ENCODE measurements around the gene ANLN. TPM values are rescaled to one million over a fixed set of nuclear protein-coding genes. Genes with fewer than 3 reads are reported as not detected.

The ANLN gene
- total RNA-seq, 2 experiments from 2014 or later = 62.4 to 64.8 TPM

DNA sequence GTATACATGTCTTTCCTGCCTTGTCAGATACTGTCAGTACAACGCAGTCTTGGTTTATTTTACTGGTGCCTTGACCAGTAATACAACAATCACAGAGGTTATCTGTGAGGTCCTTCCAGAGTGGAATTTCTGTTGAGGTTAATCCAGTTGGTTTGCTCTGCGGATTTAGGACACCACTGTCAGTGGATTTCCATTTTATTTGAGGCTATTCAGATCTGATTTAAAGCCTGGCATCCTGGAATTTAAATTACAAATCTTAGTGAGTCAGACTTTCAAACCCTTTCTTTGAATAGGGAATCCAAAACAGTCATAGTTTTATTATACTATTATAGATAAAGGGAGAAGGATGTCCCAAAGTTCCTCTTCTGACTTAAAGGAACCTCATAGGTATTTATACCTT lies 40.5 kb downstream of the ANLN start:
- Mint-ChIP-seq H3K4me1 (ENCODE audit: low read depth) (no peaks in the 10 kb centered on the region), H3K9me3 (peaks cover 2% of the 10 kb centered on the region), H3K4me3 (no peak overlapping the region), H3K27me3 (ENCODE audit: low read depth) (no peaks in the 10 kb centered on the region), H3K27ac (no peak overlapping the region), H3K36me3 (ENCODE audit: low read depth) (peaks cover 43% of the 10 kb centered on the region)
- no peak for DNase-seq
- intact Hi-C loops (cut with micrococcal nuclease) = no loop called here
- CTCF ChIA-PET = no interaction called here

DNA sequence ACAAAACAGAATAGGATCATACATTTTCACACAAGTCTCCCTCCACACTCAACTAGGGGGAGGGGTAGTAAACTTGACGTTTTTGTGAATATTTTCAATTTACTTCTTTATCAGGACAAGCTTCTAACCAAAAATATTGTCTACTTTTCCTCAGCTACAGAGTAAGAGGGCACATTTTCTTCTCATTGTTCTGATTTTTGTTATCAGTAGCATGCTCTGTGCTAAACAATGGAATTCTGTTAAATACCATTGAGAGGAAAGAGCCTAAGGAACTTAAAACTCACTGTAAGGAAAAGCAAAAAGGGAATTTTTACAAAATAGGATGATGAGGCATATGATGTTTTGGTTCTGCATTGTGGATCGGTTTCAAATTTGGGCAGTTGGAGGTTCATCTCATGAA lies 41.2 kb downstream of the ANLN start:
- Mint-ChIP-seq H3K9me3 (peaks cover 2% of the 10 kb centered on the region), H3K4me1 (ENCODE audit: low read depth) (no peaks in the 10 kb centered on the region), H3K27me3 (ENCODE audit: low read depth) (no peaks in the 10 kb centered on the region), H3K36me3 (ENCODE audit: low read depth) (peaks cover 44% of the 10 kb centered on the region), H3K4me3 (no peak overlapping the region), H3K27ac (no peak overlapping the region)
- CTCF ChIA-PET = no interaction called here
- intact Hi-C loops (cut with micrococcal nuclease) = no loop called here
- no peak for DNase-seq

DNA sequence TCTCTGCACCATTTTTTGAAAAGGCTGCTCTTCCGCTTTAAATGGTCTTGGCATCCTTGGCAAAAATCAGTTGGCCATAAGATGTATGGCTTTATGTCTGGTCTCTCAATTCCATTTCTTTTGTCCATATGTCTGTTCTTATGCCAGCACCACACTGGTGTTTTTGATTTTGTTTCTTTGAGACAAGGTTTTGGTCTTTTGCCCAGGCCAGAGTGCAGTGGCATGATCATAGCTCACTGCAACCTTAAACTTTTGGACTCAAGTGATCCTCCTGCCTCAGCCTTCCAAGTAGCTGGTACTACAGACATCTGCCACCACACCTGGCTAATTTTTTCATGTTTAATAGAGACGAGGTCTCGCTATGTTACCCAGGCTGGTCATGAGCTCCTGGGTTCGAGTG lies 48.5 kb downstream of the ANLN start:
- H3K36me3 Mint-ChIP-seq (ENCODE audit: low read depth) = peaks cover 17% of the 10 kb centered on the region
- no peaks in the 10 kb centered on the region for H3K9me3 Mint-ChIP-seq
- intact Hi-C loops (cut with micrococcal nuclease) = no loop called here
- no peak overlapping the region for H3K27ac Mint-ChIP-seq
- DNase-seq = no peak
- H3K4me3 Mint-ChIP-seq = no peak overlapping the region
- H3K27me3 Mint-ChIP-seq (ENCODE audit: low read depth) = no peaks in the 10 kb centered on the region
- no peaks in the 10 kb centered on the region for H3K4me1 Mint-ChIP-seq (ENCODE audit: low read depth)
- CTCF ChIA-PET = interaction anchor here (0.9 kb wide), 1 partner anchor 31 kb away, joined by 4 read pairs; no protein-coding TSS in a partner anchor

DNA sequence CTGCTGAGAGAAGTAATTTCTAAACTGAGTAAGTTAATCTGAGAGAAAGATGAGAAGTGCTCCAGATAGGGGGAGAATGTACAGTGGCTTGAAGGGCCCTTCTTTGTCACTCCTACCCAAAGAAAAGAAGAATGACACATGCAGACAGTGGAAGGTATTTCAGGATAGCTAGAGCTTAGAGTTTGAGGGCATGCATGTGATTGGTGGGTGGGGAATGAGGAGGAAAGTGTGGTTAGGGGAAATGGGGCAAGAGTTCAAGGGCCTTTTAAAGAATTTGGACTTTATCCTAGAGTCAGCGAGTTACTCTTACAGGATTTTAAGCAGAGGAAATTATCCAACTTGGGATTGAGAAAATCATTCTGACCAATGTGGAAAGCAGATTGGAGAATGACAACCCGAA lies 50.0 kb downstream of the ANLN start:
- intact Hi-C loops (cut with micrococcal nuclease) = no loop called here
- CTCF ChIA-PET = interaction anchor here (0.9 to 2.0 kb wide), 2 partner anchors 11 to 35 kb away, joined by 3 to 7 read pairs; no protein-coding TSS in a partner anchor

DNA sequence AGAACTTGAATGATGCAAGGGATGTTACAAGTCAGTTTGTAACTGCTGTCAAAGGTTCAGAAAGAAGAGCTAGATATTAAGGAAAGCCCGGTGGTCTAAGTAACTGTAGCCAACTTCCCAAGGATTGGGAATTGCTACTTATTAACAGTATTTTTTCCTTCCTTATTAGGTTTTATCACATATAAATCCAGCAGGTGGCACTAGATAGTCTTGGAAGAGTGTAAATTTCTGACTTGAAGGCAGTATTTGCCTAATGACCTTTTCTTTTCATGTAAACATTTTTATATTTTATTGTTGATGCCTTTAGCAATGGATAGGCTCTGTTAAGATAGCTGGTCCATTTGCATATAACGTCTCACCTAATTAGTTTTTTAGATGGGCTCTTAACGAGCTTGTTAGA lies 51.2 kb downstream of the ANLN start:
- Mint-ChIP-seq H3K27me3 (ENCODE audit: low read depth) (no peaks in the 10 kb centered on the region), H3K27ac (no peak overlapping the region), H3K4me1 (ENCODE audit: low read depth) (no peaks in the 10 kb centered on the region), H3K4me3 (no peak overlapping the region), H3K9me3 (no peaks in the 10 kb centered on the region), H3K36me3 (ENCODE audit: low read depth) (peaks cover 6% of the 10 kb centered on the region)
- DNase-seq = no peak
- intact Hi-C loops (cut with micrococcal nuclease) = no loop called here
- CTCF ChIA-PET = interaction anchor here (0.5 to 2.0 kb wide), 20 partner anchors 8 to 1010 kb away, joined by 3 to 9 read pairs (median 3); a partner anchor contains a TSS

More for the DNA sequence above, 50.0 kb downstream of the ANLN start:
- Mint-ChIP-seq H3K4me1 (ENCODE audit: low read depth) (no peaks in the 10 kb centered on the region), H3K27ac (no peak overlapping the region), H3K9me3 (no peaks in the 10 kb centered on the region), H3K36me3 (ENCODE audit: low read depth) (peaks cover 6% of the 10 kb centered on the region), H3K27me3 (ENCODE audit: low read depth) (no peaks in the 10 kb centered on the region), H3K4me3 (no peak overlapping the region)
- no peak for DNase-seq

DNA sequence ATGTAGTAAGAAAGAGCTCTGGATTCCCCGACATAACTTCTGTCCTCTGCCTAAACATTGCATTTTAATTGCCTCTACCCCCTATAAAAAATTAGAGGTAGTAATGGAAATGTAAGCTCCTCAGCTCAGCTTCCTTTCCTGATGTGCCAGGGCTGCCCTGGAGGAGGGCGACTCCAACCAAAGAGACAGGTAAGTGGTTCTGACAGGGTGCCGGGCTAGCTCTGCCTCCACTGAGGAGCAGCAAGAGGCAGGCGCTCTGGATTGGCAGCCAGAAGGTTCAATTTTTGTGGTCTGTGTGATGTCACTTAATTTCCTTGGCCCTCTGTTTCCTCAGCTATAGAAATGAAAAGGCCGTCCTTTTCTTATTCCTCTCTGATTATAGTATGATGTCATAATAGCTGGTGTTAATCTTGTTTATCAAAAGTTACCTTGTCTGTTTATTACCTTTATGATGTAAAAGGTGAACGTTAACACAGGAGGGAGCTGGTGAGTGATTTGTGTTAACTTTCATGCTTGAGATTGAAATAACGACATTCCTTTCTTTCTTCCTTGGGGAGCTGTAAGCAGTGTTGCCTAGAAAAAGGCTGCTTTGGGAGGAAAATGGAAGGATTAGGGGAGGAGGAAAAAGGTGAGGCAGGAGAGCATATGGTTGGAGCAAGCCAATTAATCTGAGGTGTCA lies 51.8 kb downstream of the ANLN start:
- no peaks in the 10 kb centered on the region for H3K27me3 Mint-ChIP-seq (ENCODE audit: low read depth)
- H3K27ac Mint-ChIP-seq = no peak overlapping the region
- CTCF ChIA-PET = interaction anchor here (0.6 to 2.0 kb wide), 19 partner anchors 8 to 1009 kb away, joined by 3 to 9 read pairs (median 3); a partner anchor contains a TSS
- DNase-seq = no peak
- intact Hi-C loops (cut with micrococcal nuclease) = no loop called here
- peaks cover 8% of the 10 kb centered on the region for H3K36me3 Mint-ChIP-seq (ENCODE audit: low read depth)
- H3K4me3 Mint-ChIP-seq = no peak overlapping the region
- H3K4me1 Mint-ChIP-seq (ENCODE audit: low read depth) = no peaks in the 10 kb centered on the region
- H3K9me3 Mint-ChIP-seq = peaks cover 2% of the 10 kb centered on the region

DNA sequence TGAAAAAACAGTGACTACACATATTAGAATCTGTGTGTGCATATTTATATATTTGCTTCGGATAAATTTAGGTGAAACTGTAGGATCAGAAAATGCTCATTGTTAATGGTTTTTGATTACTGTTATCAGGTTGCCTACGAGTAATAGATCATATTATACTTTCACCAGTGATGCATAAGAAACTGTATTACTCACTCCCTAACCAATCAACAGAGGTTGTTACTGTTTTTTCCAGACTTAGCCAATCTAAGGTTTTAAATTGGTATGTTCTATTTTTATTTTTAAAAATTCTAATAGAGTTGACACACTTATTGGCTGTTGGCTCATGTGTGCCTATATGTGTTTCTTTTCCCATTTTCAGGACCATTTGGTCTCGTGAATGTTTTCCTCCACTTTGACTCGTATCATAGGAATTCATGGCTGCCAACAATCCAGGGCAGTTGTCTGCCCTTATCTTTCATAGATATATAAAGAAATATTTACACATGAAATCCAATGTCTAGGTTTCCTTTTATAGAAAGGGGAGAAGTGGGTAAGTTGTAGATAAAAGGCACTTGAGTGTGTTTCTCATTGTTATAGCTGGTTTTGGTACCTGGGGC lies 59.2 kb downstream of the ANLN start:
- DNase-seq = no peak
- Mint-ChIP-seq H3K27ac (no peak overlapping the region), H3K36me3 (ENCODE audit: low read depth) (peaks cover 38% of the 10 kb centered on the region), H3K4me1 (ENCODE audit: low read depth) (no peaks in the 10 kb centered on the region), H3K4me3 (no peak overlapping the region), H3K9me3 (peaks cover 2% of the 10 kb centered on the region), H3K27me3 (ENCODE audit: low read depth) (no peaks in the 10 kb centered on the region)
- CTCF ChIA-PET = interaction anchor here (1.2 kb wide), 1 partner anchor 8 kb away, joined by 9 read pairs; no protein-coding TSS in a partner anchor
- intact Hi-C loops (cut with micrococcal nuclease) = no loop called here

DNA sequence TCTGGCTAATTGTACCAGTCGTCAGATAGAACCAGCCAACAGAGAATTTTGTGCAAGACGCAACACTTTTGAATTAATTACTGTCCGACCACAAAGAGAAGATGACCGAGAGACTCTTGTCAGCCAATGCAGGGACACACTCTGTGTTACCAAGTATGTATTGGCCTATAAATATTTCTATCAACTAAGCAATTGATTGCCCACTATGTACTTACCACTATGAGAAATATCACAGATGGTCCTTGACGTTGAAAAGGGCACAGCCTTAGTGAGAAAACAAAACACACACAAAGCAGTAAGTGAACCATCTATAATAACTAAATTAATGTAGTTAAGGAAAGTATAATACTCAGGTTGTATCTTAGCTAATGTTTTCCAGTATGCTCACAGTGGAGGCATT lies 60.0 kb downstream of the ANLN start:
- no peaks in the 10 kb centered on the region for H3K4me1 Mint-ChIP-seq (ENCODE audit: low read depth)
- CTCF ChIA-PET = interaction anchor here (1.2 kb wide), 1 partner anchor 9 kb away, joined by 9 read pairs; no protein-coding TSS in a partner anchor
- no peak overlapping the region for H3K4me3 Mint-ChIP-seq
- no peak overlapping the region for H3K27ac Mint-ChIP-seq
- no peak for DNase-seq
- peaks cover 38% of the 10 kb centered on the region for H3K36me3 Mint-ChIP-seq (ENCODE audit: low read depth)
- intact Hi-C loops (cut with micrococcal nuclease) = no loop called here
- peaks cover 2% of the 10 kb centered on the region for H3K9me3 Mint-ChIP-seq
- H3K27me3 Mint-ChIP-seq (ENCODE audit: low read depth) = no peaks in the 10 kb centered on the region

DNA sequence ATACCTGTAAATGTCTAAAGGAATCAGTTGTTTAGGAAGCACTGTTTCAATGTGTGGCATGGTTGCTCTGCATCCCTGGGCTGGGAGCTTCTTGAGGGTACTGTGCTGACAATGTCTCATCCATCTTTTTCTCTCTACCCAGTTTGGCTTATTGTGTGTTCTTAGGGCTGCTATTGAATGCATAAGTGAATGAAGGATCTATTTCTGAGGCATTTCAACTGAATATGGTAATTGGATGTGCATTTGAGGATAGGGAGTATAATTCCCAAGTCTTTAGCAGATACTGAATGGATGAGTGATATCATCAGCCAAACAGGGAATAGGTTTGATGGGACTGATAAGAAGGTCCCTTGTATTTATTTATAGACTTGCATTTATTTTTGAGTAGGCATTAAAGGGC lies 64.1 kb downstream of the ANLN start:
- CTCF ChIA-PET = no interaction called here
- Mint-ChIP-seq H3K9me3 (no peaks in the 10 kb centered on the region), H3K27me3 (ENCODE audit: low read depth) (no peaks in the 10 kb centered on the region), H3K27ac (no peak overlapping the region), H3K36me3 (ENCODE audit: low read depth) (peaks cover 28% of the 10 kb centered on the region), H3K4me3 (no peak overlapping the region), H3K4me1 (ENCODE audit: low read depth) (no peaks in the 10 kb centered on the region)
- intact Hi-C loops (cut with micrococcal nuclease) = no loop called here
- no peak for DNase-seq

DNA sequence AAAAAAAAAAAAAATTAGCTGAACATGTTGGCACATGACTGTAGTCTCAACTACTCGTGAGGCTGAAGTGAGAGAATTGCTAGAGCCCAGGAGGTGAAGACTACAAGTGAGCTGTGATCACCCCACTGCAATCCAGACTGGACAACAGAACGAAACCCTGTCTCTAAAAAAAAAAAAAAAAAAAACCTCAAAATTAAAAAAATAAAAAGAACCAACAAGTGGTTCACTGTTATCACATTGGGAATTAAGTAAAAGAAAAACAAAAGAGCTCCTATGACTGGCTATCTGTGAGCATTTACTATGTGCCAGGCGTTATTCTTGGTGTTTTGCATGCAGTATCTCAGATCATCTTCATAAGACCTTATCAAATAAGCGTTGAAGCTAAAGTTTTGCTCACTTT lies 66.0 kb downstream of the ANLN start:
- CTCF ChIA-PET = interaction anchor here (0.7 to 1.1 kb wide), 2 partner anchors 14 to 440 kb away, joined by 3 to 5 read pairs; no protein-coding TSS in a partner anchor
- Mint-ChIP-seq H3K9me3 (no peaks in the 10 kb centered on the region), H3K27ac (no peak overlapping the region), H3K4me3 (no peak overlapping the region), H3K4me1 (ENCODE audit: low read depth) (no peaks in the 10 kb centered on the region), H3K36me3 (ENCODE audit: low read depth) (peaks cover 15% of the 10 kb centered on the region), H3K27me3 (ENCODE audit: low read depth) (no peaks in the 10 kb centered on the region)
- intact Hi-C loops (cut with micrococcal nuclease) = no loop called here
- no peak for DNase-seq

DNA sequence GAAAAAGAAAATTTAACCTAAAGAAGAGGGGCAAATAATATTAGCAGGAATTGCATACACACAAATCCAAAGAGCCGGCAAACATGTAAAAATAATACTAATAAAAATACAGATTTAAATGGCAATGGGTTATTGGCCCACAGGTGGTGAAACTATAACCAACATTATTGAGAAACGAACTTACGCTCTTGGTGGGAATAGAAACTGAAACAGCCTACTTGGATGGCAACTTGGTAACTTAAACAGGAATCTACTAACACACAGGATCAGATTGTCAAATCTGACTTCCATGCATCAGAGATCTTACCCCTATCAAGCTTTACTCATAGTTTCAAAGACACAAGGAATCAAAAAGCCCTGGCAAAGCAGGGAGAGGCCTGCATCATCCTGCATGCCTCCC lies 66.5 kb downstream of the ANLN start:
- Mint-ChIP-seq H3K27me3 (ENCODE audit: low read depth) (no peaks in the 10 kb centered on the region), H3K27ac (no peak overlapping the region), H3K4me1 (ENCODE audit: low read depth) (no peaks in the 10 kb centered on the region), H3K36me3 (ENCODE audit: low read depth) (peaks cover 11% of the 10 kb centered on the region), H3K9me3 (no peaks in the 10 kb centered on the region), H3K4me3 (no peak overlapping the region)
- intact Hi-C loops (cut with micrococcal nuclease) = no loop called here
- no peak for DNase-seq
- CTCF ChIA-PET = interaction anchor here (0.5 to 0.7 kb wide), 2 partner anchors 439 to 745 kb away, joined by 4 to 5 read pairs; no protein-coding TSS in a partner anchor

DNA sequence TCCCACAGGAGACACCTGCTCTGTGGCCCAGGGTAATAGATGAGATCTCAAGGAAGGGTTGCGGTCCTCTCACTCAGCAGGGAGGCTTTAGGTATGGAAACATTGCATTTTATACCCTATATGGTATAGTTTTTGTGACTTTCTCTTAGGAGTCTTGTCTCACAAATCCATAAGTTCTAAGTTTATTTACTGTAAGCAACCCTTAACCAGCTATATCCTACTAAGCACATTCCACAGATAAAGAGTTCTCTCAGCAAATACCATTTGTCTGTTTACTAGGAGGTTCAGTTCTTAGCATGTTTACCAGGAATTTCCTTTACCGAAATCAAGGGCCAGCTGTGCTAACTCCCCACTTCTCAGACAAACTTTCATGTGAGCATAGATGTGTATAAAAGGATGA lies 66.9 kb downstream of the ANLN start:
- H3K27ac Mint-ChIP-seq = no peak overlapping the region
- no peaks in the 10 kb centered on the region for H3K4me1 Mint-ChIP-seq (ENCODE audit: low read depth)
- H3K9me3 Mint-ChIP-seq = no peaks in the 10 kb centered on the region
- peaks cover 7% of the 10 kb centered on the region for H3K36me3 Mint-ChIP-seq (ENCODE audit: low read depth)
- H3K27me3 Mint-ChIP-seq (ENCODE audit: low read depth) = no peaks in the 10 kb centered on the region
- no peak for DNase-seq
- H3K4me3 Mint-ChIP-seq = no peak overlapping the region
- CTCF ChIA-PET = interaction anchor here (0.5 kb wide), 1 partner anchor 744 kb away, joined by 4 read pairs; no protein-coding TSS in a partner anchor
- intact Hi-C loops (cut with micrococcal nuclease) = no loop called here
